ENCODE measurements around the gene RNF182.

Gene RNF182

DNA sequence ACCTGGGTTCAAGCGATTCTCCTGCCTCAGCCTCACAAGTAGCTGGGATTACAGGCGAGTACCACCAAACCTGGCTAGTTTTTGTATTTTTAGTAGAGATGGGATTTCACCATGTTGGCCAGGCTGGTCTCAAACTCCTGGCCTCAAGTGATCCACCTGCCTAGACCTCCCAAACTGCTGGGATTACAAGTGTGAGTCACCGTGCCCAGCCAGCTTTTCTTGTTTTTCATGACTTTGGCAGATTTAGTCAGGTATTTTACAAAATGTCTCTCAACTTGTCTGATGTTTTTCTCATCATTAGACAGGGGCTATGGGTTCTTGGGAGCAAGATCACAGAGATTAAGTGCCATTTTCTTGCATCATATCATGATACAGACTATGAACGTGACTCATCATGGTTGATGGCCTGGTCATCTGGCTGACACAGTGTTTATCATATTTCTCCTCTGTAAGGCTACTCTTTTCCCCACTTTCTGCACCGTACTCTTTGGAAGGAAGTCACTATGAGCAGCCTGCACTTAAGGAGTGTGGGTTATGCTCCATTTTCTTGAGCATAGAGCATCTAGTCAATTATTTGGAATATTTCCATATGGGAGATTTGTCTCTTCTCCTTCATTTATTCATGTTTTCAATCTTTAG lies 67.8 kb downstream of the RNF182 start:
- ATAC-seq, result peak; percentile 78
- TF ChIP-seq CSDC2 (CRISPR knock-in tag; IDR thresholded peaks at IDR 0.05) (no peak), PPARA (CRISPR knock-in tag; IDR thresholded peaks at IDR 0.05; ENCODE audit: borderline replicate concordance) (no peak), ISL1 (CRISPR knock-in tag; IDR thresholded peaks at IDR 0.05) (peak; percentile 46; the same call in 1 of the 2 replicates), ZFP30 (CRISPR knock-in tag; IDR thresholded peaks at IDR 0.05) (no peak), ZNF565 (CRISPR knock-in tag; conservative IDR thresholded peaks at IDR 0.05; ENCODE audit: low read depth) (no peak), TCF4 (CRISPR knock-in tag; IDR thresholded peaks at IDR 0.05; ENCODE audit: borderline replicate concordance) (no peak), OSR1 (CRISPR knock-in tag; IDR thresholded peaks at IDR 0.05) (no peak), ARNTL (CRISPR knock-in tag; IDR thresholded peaks at IDR 0.05; ENCODE audit: borderline replicate concordance, low read depth) (no peak)
- TF ChIP-seq, protein P1, sequence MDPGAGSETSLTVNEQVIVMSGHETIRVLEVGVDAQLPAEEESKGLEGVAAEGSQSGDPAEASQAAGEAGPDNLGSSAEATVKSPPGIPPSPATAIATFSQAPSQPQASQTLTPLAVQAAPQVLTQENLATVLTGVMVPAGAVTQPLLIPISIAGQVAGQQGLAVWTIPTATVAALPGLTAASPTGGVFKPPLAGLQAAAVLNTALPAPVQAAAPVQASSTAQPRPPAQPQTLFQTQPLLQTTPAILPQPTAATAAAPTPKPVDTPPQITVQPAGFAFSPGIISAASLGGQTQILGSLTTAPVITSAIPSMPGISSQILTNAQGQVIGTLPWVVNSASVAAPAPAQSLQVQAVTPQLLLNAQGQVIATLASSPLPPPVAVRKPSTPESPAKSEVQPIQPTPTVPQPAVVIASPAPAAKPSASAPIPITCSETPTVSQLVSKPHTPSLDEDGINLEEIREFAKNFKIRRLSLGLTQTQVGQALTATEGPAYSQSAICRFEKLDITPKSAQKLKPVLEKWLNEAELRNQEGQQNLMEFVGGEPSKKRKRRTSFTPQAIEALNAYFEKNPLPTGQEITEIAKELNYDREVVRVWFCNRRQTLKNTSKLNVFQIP (CRISPR knock-in tag; IDR thresholded peaks at IDR 0.05; ENCODE audit: borderline replicate concordance, low read depth), result no peak; the same call in 1 of the 2 replicates

DNA sequence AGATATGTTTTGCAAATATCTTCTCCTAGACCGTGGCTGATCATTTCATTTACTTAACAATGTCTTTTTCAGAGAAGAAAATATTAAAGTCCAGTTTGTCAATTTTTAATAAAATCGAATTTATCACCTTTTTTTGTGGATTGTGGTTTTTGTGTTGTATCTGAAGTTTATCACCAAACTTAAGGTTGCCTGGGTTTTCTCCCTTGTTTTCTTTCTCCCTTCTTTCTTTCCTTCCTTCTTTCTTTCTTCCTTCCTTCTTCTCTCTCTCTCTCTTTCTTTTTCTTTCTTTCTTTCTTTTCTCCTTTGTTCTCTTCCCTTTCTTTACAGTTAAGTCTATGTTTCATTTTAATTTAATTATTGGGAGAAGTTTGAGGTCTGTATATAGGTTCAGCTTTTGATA lies 68.7 kb downstream of the RNF182 start:
- no peak for ATAC-seq
- TF ChIP-seq TCF4 (CRISPR knock-in tag; IDR thresholded peaks at IDR 0.05; ENCODE audit: borderline replicate concordance), result no peak
- TF ChIP-seq CSDC2 (CRISPR knock-in tag; IDR thresholded peaks at IDR 0.05), result no peak
- TF ChIP-seq, protein P2, sequence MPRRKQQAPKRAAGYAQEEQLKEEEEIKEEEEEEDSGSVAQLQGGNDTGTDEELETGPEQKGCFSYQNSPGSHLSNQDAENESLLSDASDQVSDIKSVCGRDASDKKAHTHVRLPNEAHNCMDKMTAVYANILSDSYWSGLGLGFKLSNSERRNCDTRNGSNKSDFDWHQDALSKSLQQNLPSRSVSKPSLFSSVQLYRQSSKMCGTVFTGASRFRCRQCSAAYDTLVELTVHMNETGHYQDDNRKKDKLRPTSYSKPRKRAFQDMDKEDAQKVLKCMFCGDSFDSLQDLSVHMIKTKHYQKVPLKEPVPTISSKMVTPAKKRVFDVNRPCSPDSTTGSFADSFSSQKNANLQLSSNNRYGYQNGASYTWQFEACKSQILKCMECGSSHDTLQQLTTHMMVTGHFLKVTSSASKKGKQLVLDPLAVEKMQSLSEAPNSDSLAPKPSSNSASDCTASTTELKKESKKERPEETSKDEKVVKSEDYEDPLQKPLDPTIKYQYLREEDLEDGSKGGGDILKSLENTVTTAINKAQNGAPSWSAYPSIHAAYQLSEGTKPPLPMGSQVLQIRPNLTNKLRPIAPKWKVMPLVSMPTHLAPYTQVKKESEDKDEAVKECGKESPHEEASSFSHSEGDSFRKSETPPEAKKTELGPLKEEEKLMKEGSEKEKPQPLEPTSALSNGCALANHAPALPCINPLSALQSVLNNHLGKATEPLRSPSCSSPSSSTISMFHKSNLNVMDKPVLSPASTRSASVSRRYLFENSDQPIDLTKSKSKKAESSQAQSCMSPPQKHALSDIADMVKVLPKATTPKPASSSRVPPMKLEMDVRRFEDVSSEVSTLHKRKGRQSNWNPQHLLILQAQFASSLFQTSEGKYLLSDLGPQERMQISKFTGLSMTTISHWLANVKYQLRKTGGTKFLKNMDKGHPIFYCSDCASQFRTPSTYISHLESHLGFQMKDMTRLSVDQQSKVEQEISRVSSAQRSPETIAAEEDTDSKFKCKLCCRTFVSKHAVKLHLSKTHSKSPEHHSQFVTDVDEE (CRISPR knock-in tag; IDR thresholded peaks at IDR 0.05), result no peak
- no peak for TF ChIP-seq ZFP3 (CRISPR knock-in tag; IDR thresholded peaks at IDR 0.05)
- TF ChIP-seq, protein P1 (CRISPR knock-in tag; IDR thresholded peaks at IDR 0.05; ENCODE audit: borderline replicate concordance, low read depth), result no peak

DNA sequence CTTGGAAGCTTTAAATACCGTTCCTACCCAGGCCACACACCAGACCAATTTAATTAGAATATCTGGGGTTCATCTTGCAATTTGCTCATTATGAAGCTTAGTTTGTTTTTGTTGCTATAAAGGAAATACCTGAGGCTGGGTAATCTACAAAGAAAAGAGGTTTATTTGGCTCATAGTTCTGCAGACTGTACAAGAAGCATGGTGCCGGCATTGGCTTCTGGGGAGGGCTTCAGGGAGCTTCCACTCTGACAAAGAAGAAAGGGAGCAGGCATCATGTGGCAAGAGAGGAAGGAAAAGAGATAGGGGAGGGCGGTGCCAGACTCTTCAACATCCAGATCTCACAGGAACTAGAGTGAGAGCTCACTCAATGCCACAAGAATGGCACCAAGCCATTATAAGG lies 73.6 kb downstream of the RNF182 start:
- ATAC-seq, result no peak

DNA sequence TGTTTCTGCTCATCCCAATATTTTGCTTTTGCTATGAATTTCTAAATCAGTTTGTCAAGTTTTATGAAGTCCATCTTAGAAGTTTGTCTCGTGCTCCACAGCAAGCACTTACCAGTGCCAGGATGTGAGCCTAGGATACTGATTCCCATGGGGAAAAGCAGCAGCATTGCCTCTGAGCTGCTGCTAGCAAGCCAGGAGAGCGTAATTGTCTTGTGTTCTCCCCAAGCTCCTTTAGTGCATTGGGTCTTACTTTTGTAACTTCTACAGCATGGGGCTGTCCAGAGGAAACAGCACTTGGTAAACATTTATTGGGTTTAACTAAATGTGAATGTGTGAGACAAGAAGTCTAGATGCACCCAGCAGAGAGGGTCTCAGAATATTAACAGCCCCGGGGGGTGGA lies 76.1 kb downstream of the RNF182 start:
- peak; percentile 54 for ATAC-seq
- TF ChIP-seq, protein P3, sequence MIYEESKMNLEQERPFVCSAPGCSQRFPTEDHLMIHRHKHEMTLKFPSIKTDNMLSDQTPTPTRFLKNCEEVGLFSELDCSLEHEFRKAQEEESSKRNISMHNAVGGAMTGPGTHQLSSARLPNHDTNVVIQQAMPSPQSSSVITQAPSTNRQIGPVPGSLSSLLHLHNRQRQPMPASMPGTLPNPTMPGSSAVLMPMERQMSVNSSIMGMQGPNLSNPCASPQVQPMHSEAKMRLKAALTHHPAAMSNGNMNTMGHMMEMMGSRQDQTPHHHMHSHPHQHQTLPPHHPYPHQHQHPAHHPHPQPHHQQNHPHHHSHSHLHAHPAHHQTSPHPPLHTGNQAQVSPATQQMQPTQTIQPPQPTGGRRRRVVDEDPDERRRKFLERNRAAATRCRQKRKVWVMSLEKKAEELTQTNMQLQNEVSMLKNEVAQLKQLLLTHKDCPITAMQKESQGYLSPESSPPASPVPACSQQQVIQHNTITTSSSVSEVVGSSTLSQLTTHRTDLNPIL (CRISPR knock-in tag; IDR thresholded peaks at IDR 0.05; ENCODE audit: low read depth), result no peak
- TF ChIP-seq RARB (CRISPR knock-in tag; IDR thresholded peaks at IDR 0.05) (no peak), PPARA (CRISPR knock-in tag; IDR thresholded peaks at IDR 0.05; ENCODE audit: borderline replicate concordance) (no peak), SNAI2 (CRISPR knock-in tag; IDR thresholded peaks at IDR 0.05) (no peak), ISL1 (CRISPR knock-in tag; IDR thresholded peaks at IDR 0.05) (no peak), ESRRG (CRISPR knock-in tag; IDR thresholded peaks at IDR 0.05) (no peak), ZC3H10 (CRISPR knock-in tag; IDR thresholded peaks at IDR 0.05) (no peak), ARNTL (CRISPR knock-in tag; IDR thresholded peaks at IDR 0.05; ENCODE audit: borderline replicate concordance, low read depth) (no peak)
- TF ChIP-seq, protein P1 (CRISPR knock-in tag; IDR thresholded peaks at IDR 0.05; ENCODE audit: borderline replicate concordance, low read depth), result no peak

More for the DNA sequence above, 73.6 kb downstream of the RNF182 start:
- TF ChIP-seq ZFP30 (CRISPR knock-in tag; IDR thresholded peaks at IDR 0.05) (no peak), CSDC2 (CRISPR knock-in tag; IDR thresholded peaks at IDR 0.05) (no peak), ZNF70 (CRISPR knock-in tag; IDR thresholded peaks at IDR 0.05) (no peak), GLIS3 (CRISPR knock-in tag; IDR thresholded peaks at IDR 0.05) (no peak), ZNF8 (CRISPR knock-in tag; IDR thresholded peaks at IDR 0.05) (no peak), ISL1 (CRISPR knock-in tag; IDR thresholded peaks at IDR 0.05) (no peak)
- TF ChIP-seq, protein P1 (CRISPR knock-in tag; IDR thresholded peaks at IDR 0.05; ENCODE audit: borderline replicate concordance, low read depth), result no peak
- TF ChIP-seq, protein P3 (CRISPR knock-in tag; IDR thresholded peaks at IDR 0.05; ENCODE audit: low read depth), result no peak

Measured in SK-N-SH treated with all-trans-retinoic acid at 6 μM for 48 hours (cell line).